ENCODE results near the gene SDC4. TPM values are rescaled to one million over a fixed set of nuclear protein-coding genes. Genes with fewer than 3 reads are reported as not detected.

SDC4 gene
- total and polyA plus RNA-seq, 4 donors: 54.4 to 147 (median 83.6) TPM

GRCh38 chr20:45354423-45355208 lies 6.4 kb upstream of the SDC4 start:
- Histone ChIP-seq H3K9me3 (ENCODE audit: control insufficient read depth in 4 of 4, low read length in 3 of 4) (no peaks in the 10 kb centered on the region), H3K36me3 (ENCODE audit: control insufficient read depth in 4 of 4, insufficient read depth in 3 of 4, low read depth in 1 of 4, low read length in 3 of 4) (no peaks in the 10 kb centered on the region), H3K27me3 (ENCODE audit: control insufficient read depth in 4 of 4, insufficient read depth in 4 of 4, low read length in 3 of 4) (no peaks in the 10 kb centered on the region), H3K9ac (ENCODE audit: low read depth in 1 of 2, low read length in 2 of 2) (no peak overlapping the region), H3K4me3 (ENCODE audit: low read depth in 1 of 3, low read length in 3 of 3) (no peak overlapping the region), H3K27ac (ENCODE audit: low read depth in 1 of 2, low read length in 2 of 2) (no peak overlapping the region), H3K4me1 (ENCODE audit: control insufficient read depth in 4 of 4, insufficient read depth in 4 of 4, low read length in 3 of 4) (peaks cover 7 to 26% (median 18%) of the 10 kb centered on the region in 4 donors)
- no peak for DNase-seq (ENCODE audit: low spot score)
- WGBS: 71% methylated on average over 9 of the region's 9 CpGs
- TF ChIP-seq HNF4A (conservative IDR thresholded peaks at IDR 0.05) (peak; percentile 90 to 93), JUND (IDR thresholded peaks at IDR 0.05) (no peak), TAF1 (conservative IDR thresholded peaks at IDR 0.05) (no peak), ATF3 (IDR thresholded peaks at IDR 0.05) (no peak), RAD21 (IDR thresholded peaks at IDR 0.05) (no peak), RXRA (IDR thresholded peaks at IDR 0.05) (peak; percentile 28 to 72), EGR1 (IDR thresholded peaks at IDR 0.05; ENCODE audit: low read depth in 2 of 2) (no peak), ZBTB33 (IDR thresholded peaks at IDR 0.05) (no peak), YY1 (IDR thresholded peaks at IDR 0.05) (peak; percentile 24), HNF4G (IDR thresholded peaks at IDR 0.05) (peak; percentile 60), NR2F2 (IDR thresholded peaks at IDR 0.05) (no peak), GABPA (IDR thresholded peaks at IDR 0.05 in 1 of 2, conservative IDR thresholded peaks at IDR 0.05 in 1 of 2) (no peak), FOXA1 (IDR thresholded peaks at IDR 0.05) (no peak), REST (IDR thresholded peaks at IDR 0.05) (no peak), MAX (IDR thresholded peaks at IDR 0.05) (peak; percentile 28), FOXA2 (IDR thresholded peaks at IDR 0.05) (peak; percentile 55), SP1 (IDR thresholded peaks at IDR 0.05) (peak; percentile 72), CTCF (IDR thresholded peaks at IDR 0.05; ENCODE audit: low read depth, low read length, missing input control) (no peak)
